Nephron progenitor cell (in vitro differentiated cells): ENCODE results near the gene TUBA1A.
"Not testable (repeated sequence)": the region's sequence is repeated elsewhere in the genome, so short reads cannot be mapped to it uniquely, and the experiment has no call there.

ENCODE experiments used
- DNase-seq: peaks from one replicate; pipeline ENCODE4 v3.0.0; 2021
- H3K27ac Mint-ChIP-seq: 2 replicates; pipeline ENCODE4 v1.8.0; 2021; ENCODE audit warnings: mild to moderate bottlenecking, moderate library complexity, mixed read lengths
- H3K27me3 Mint-ChIP-seq: 2 replicates; pipeline ENCODE4 v1.8.0; 2021; ENCODE audit warnings: mild to moderate bottlenecking, low read depth, mixed read lengths; ENCODE audit not compliant: poor library complexity
- H3K36me3 Mint-ChIP-seq: 2 replicates; pipeline ENCODE4 v1.8.0; 2021; ENCODE audit warnings: low read depth, mixed read lengths
- H3K4me1 Mint-ChIP-seq: 2 replicates; pipeline ENCODE4 v1.8.0; 2021; ENCODE audit warnings: mixed read lengths
- H3K4me3 Mint-ChIP-seq: 2 replicates; pipeline ENCODE4 v1.8.0; 2021; ENCODE audit warnings: mild to moderate bottlenecking, moderate library complexity, mixed read lengths
- H3K9me3 Mint-ChIP-seq: 2 replicates; pipeline ENCODE4 v1.8.0; 2021; ENCODE audit warnings: mild to moderate bottlenecking, moderate library complexity, mixed read lengths
- CTCF ChIP-seq: fragments of 200-600 bp; sonication (generic); IDR thresholded peaks from 2 replicates; pipeline ENCODE4 v1.5.0; 2021; ENCODE audit warnings: antibody characterized with exemption

Gene TUBA1A

GRCh38 chr12:49147384-49147783, 41.5 kb downstream of the TUBA1A start:
- no peaks in the 10 kb centered on the region for H3K9me3 Mint-ChIP-seq
- peaks cover 6% of the 10 kb centered on the region for H3K4me1 Mint-ChIP-seq
- no peak for DNase-seq
- H3K36me3 Mint-ChIP-seq, result no peaks in the 10 kb centered on the region
- H3K27me3 Mint-ChIP-seq, result peaks cover 4% of the 10 kb centered on the region
- no peak overlapping the region for H3K4me3 Mint-ChIP-seq
- TF ChIP-seq CTCF, result no peak
- no peak overlapping the region for H3K27ac Mint-ChIP-seq

- H3K27ac Mint-ChIP-seq, result no peak overlapping the region
- DNase-seq, result no peak
- no peak overlapping the region for H3K4me3 Mint-ChIP-seq
- no peak for TF ChIP-seq CTCF
- H3K9me3 Mint-ChIP-seq, result no peaks in the 10 kb centered on the region
- peaks cover 7% of the 10 kb centered on the region for H3K4me1 Mint-ChIP-seq
- H3K36me3 Mint-ChIP-seq, result no peaks in the 10 kb centered on the region
- H3K27me3 Mint-ChIP-seq, result peaks cover 2% of the 10 kb centered on the region
Observed at GRCh38 chr12:49146406-49146805, 42.5 kb downstream of the TUBA1A start.

- no peak overlapping the region for H3K4me3 Mint-ChIP-seq
- no peak for TF ChIP-seq CTCF
- peaks cover 18% of the 10 kb centered on the region for H3K4me1 Mint-ChIP-seq
- no peak overlapping the region for H3K27ac Mint-ChIP-seq
- no peak for DNase-seq
- H3K27me3 Mint-ChIP-seq, result peaks cover 2% of the 10 kb centered on the region
- no peaks in the 10 kb centered on the region for H3K36me3 Mint-ChIP-seq
- no peaks in the 10 kb centered on the region for H3K9me3 Mint-ChIP-seq
Observed at GRCh38 chr12:49144384-49144783, 44.5 kb downstream of the TUBA1A start.

- H3K27ac Mint-ChIP-seq, result no peak overlapping the region
- no peak overlapping the region for H3K4me3 Mint-ChIP-seq
- no peak for TF ChIP-seq CTCF
- H3K27me3 Mint-ChIP-seq, result peaks cover 2% of the 10 kb centered on the region
- peaks cover 22% of the 10 kb centered on the region for H3K4me1 Mint-ChIP-seq
- DNase-seq, result no peak
- H3K36me3 Mint-ChIP-seq, result no peaks in the 10 kb centered on the region
- no peaks in the 10 kb centered on the region for H3K9me3 Mint-ChIP-seq
Observed at GRCh38 chr12:49138999-49139398, 49.9 kb downstream of the TUBA1A start.

GRCh38 chr12:49138587-49138986, 50.3 kb downstream of the TUBA1A start:
- no peak for TF ChIP-seq CTCF
- Mint-ChIP-seq H3K27me3 (peaks cover 2% of the 10 kb centered on the region), H3K9me3 (no peaks in the 10 kb centered on the region), H3K4me3 (no peak overlapping the region), H3K27ac (peak overlapping the region; percentile 11), H3K4me1 (peaks cover 25% of the 10 kb centered on the region), H3K36me3 (no peaks in the 10 kb centered on the region)
- DNase-seq, result no peak

- Mint-ChIP-seq H3K9me3 (no peaks in the 10 kb centered on the region), H3K27ac (no peak overlapping the region), H3K4me1 (peaks cover 36% of the 10 kb centered on the region), H3K4me3 (no peak overlapping the region), H3K36me3 (no peaks in the 10 kb centered on the region), H3K27me3 (no peaks in the 10 kb centered on the region)
- no peak for DNase-seq
- TF ChIP-seq CTCF, result no peak
Observed at GRCh38 chr12:49137476-49137875, 51.4 kb downstream of the TUBA1A start.

GRCh38 chr12:49136997-49137396, 51.9 kb downstream of the TUBA1A start:
- peaks cover 41% of the 10 kb centered on the region for H3K4me1 Mint-ChIP-seq
- not testable (repeated sequence) for H3K27me3 Mint-ChIP-seq, H3K27ac Mint-ChIP-seq, H3K4me3 Mint-ChIP-seq, DNase-seq, H3K9me3 Mint-ChIP-seq, H3K36me3 Mint-ChIP-seq
